HG02840 (cell line): Measurements from ENCODE around the gene PRPF18.

Source experiments
- ATAC-seq: cut with Tn5 transposase; IDR thresholded peaks from one replicate; pipeline ENCODE4 v1.9.1; 2021; ENCODE audit warnings: mild to moderate bottlenecking, moderate library complexity, moderate number of reproducible peaks; ENCODE audit not compliant: unreplicated experiment, low FRiP score

PRPF18 gene

GRCh38 chr10:13636776-13637175 is 50.0 kb downstream of the PRPF18 start:
- ATAC-seq: no peak

- no peak for ATAC-seq
Observed at GRCh38 chr10:13637303-13637856, 50.6 kb downstream of the PRPF18 start.

GRCh38 chr10:13637894-13638293 is 51.1 kb downstream of the PRPF18 start:
- ATAC-seq: no peak

GRCh38 chr10:13642293-13642692 is 55.5 kb downstream of the PRPF18 start:
- ATAC-seq: no peak

GRCh38 chr10:13643016-13643415 is 56.3 kb downstream of the PRPF18 start:
- ATAC-seq: no peak

- ATAC-seq: no peak
Observed at GRCh38 chr10:13644866-13645265, 58.1 kb downstream of the PRPF18 start.

GRCh38 chr10:13648425-13648824 is 61.7 kb downstream of the PRPF18 start:
- no peak for ATAC-seq

GRCh38 chr10:13649844-13650520 is 63.2 kb downstream of the PRPF18 start:
- no peak for ATAC-seq

GRCh38 chr10:13650961-13651360 is 64.2 kb downstream of the PRPF18 start:
- no peak for ATAC-seq

GRCh38 chr10:13651969-13652720 is 65.4 kb downstream of the PRPF18 start:
- ATAC-seq: no peak

GRCh38 chr10:13652860-13653259 is 66.1 kb downstream of the PRPF18 start:
- no peak for ATAC-seq

- no peak for ATAC-seq
Observed at GRCh38 chr10:13654118-13654830, 67.5 kb downstream of the PRPF18 start.

- ATAC-seq: no peak
Observed at GRCh38 chr10:13654846-13655245, 68.1 kb downstream of the PRPF18 start.

GRCh38 chr10:13656337-13657100 is 69.8 kb downstream of the PRPF18 start:
- no peak for ATAC-seq

GRCh38 chr10:13657101-13657680 is 70.4 kb downstream of the PRPF18 start:
- ATAC-seq: no peak

GRCh38 chr10:13658264-13658663 is 71.5 kb downstream of the PRPF18 start:
- no peak for ATAC-seq

GRCh38 chr10:13658871-13659685 is 72.3 kb downstream of the PRPF18 start:
- no peak for ATAC-seq

GRCh38 chr10:13659887-13660550 is 73.3 kb downstream of the PRPF18 start:
- ATAC-seq: no peak

- no peak for ATAC-seq
Observed at GRCh38 chr10:13660551-13660920, 73.8 kb downstream of the PRPF18 start.
